ENCODE data around the gene FZD10. TPM values are rescaled to one million over a fixed set of nuclear protein-coding genes. Genes with fewer than 3 reads are reported as not detected.

The FZD10 gene
- 3.0 and 3.2 TPM in 2 replicates for polyA plus RNA-seq (2013)

GRCh38 chr12:130162267-130162666 lies at the start of gene FZD10:
FZD10 (plus strand) TSS chr12:130162464; CDS start chr12:130162943, 479 bp downstream.
- Histone ChIP-seq H4K12ac (ENCODE audit: low read depth, low read length) (no peak within 1 kb of the TSS), H3K18ac (ENCODE audit: low read length) (no peak within 1 kb of the TSS), H3K4ac (ENCODE audit: low read depth, low read length) (no peak within 1 kb of the TSS), H3K4me3 (ENCODE audit: low read depth, low read length) (peak within 1 kb of the TSS; percentile 61), H3K79me2 (ENCODE audit: control insufficient read depth, insufficient read depth, low read length, poor library complexity) (no peaks in the 10 kb centered on the region), H2AK5ac (ENCODE audit: low read length) (no peak within 1 kb of the TSS), H2BK12ac (ENCODE audit: low read length) (no peak within 1 kb of the TSS), H3K9me3 (ENCODE audit: insufficient read depth, low read depth, low read length) (peaks cover 12% of the 10 kb centered on the region), H3K4me2 (ENCODE audit: low read length) (peak within 1 kb of the TSS; percentile 95), H3K27ac (ENCODE audit: low read depth, low read length) (no peak within 1 kb of the TSS), H4K91ac (ENCODE audit: low read depth, low read length) (no peak within 1 kb of the TSS), H2AFZ (ENCODE audit: insufficient read depth, low read length, poor library complexity) (peak within 1 kb of the TSS; percentile 63), H4K8ac (ENCODE audit: low read depth, low read length) (no peak within 1 kb of the TSS), H3K23ac (ENCODE audit: low read length) (no peak within 1 kb of the TSS), H3K27me3 (ENCODE audit: insufficient read depth, low read length) (peaks cover 79% of the 10 kb centered on the region), H2BK120ac (ENCODE audit: insufficient read depth, low read length, poor library complexity) (no peak within 1 kb of the TSS), H3K4me1 (ENCODE audit: control insufficient read depth in 1 of 2, insufficient read depth in 2 of 2, low read length in 2 of 2) (peaks cover 7 to 10% of the 10 kb centered on the region in 2 experiments), H3K36me3 (ENCODE audit: control insufficient read depth in 1 of 2, insufficient read depth in 2 of 2, low read length in 2 of 2) (no peaks in the 10 kb centered on the region), H3K14ac (ENCODE audit: low read length) (no peak within 1 kb of the TSS), H2BK5ac (ENCODE audit: low read depth, low read length, poor library complexity) (no peak within 1 kb of the TSS), H3K9ac (ENCODE audit: low read length) (no peak within 1 kb of the TSS), H3K79me1 (ENCODE audit: low read length) (no peaks in the 10 kb centered on the region)
- WGBS (ENCODE audit: extremely low coverage, insufficient coverage, insufficient read length), result no CpG with 5 or more reads among the region's 51 CpGs
- DNase-seq, result peak in 1 of 2 donors; percentile 38

GRCh38 chr12:130114952-130115351 lies 47.3 kb upstream of the FZD10 start:
- peaks cover 3% of the 10 kb centered on the region for H3K9me3 ChIP-seq (ENCODE audit: insufficient read depth, low read depth, low read length)
- no peaks in the 10 kb centered on the region for H3K27me3 ChIP-seq (ENCODE audit: insufficient read depth, low read length)
- no peak overlapping the region for H4K91ac ChIP-seq (ENCODE audit: low read depth, low read length)
- H3K4ac ChIP-seq (ENCODE audit: low read depth, low read length), result no peak overlapping the region
- no peak overlapping the region for H2AK5ac ChIP-seq (ENCODE audit: low read length)
- H2BK120ac ChIP-seq (ENCODE audit: insufficient read depth, low read length, poor library complexity), result no peak overlapping the region
- no peak overlapping the region for H2BK5ac ChIP-seq (ENCODE audit: low read depth, low read length, poor library complexity)
- no peak overlapping the region for H2BK12ac ChIP-seq (ENCODE audit: low read length)
- no peaks in the 10 kb centered on the region for H3K36me3 ChIP-seq (ENCODE audit: control insufficient read depth in 1 of 2, insufficient read depth in 2 of 2, low read length in 2 of 2)
- no CpG with 5 or more reads among the region's 20 CpGs for WGBS (ENCODE audit: extremely low coverage, insufficient coverage, insufficient read length)
- no peak overlapping the region for H3K4me2 ChIP-seq (ENCODE audit: low read length)
- no peak overlapping the region for H4K12ac ChIP-seq (ENCODE audit: low read depth, low read length)
- H2AFZ ChIP-seq (ENCODE audit: insufficient read depth, low read length, poor library complexity), result no peak overlapping the region
- H3K4me3 ChIP-seq (ENCODE audit: low read depth, low read length), result no peak overlapping the region
- no peaks in the 10 kb centered on the region for H3K79me2 ChIP-seq (ENCODE audit: control insufficient read depth, insufficient read depth, low read length, poor library complexity)
- no peak overlapping the region for H3K18ac ChIP-seq (ENCODE audit: low read length)
- no peak for DNase-seq
- no peak overlapping the region for H3K23ac ChIP-seq (ENCODE audit: low read length)
- no peaks in the 10 kb centered on the region for H3K79me1 ChIP-seq (ENCODE audit: low read length)
- H3K9ac ChIP-seq (ENCODE audit: low read length), result no peak overlapping the region
- H3K27ac ChIP-seq (ENCODE audit: low read depth, low read length), result no peak overlapping the region
- no peak overlapping the region for H4K8ac ChIP-seq (ENCODE audit: low read depth, low read length)
- peaks cover 0 to 3% of the 10 kb centered on the region in 2 experiments for H3K4me1 ChIP-seq (ENCODE audit: control insufficient read depth in 1 of 2, insufficient read depth in 2 of 2, low read length in 2 of 2)
- H3K14ac ChIP-seq (ENCODE audit: low read length), result no peak overlapping the region

DNA sequence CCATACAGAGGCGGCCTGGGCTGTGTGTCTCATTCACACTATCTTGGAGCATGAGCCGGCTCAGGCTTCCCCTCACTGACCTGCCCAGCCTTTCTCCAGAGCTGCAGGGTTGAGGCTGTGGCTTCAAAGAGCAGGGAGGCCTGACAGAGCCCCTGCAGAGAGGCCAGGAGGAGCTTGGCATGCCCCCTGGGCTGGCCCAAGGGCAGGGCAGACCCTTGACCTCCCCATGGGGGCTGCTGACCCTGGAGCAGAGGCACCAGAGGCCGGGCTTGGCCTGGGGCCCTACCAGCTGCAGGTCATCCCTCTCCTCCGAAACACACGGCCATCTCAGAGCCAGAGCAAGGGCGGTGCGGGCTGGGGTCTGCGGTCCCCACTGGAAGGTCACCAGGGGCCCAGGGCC lies 46.6 kb upstream of the FZD10 start:
- no peak overlapping the region for H3K4ac ChIP-seq (ENCODE audit: low read depth, low read length)
- H2AK5ac ChIP-seq (ENCODE audit: low read length), result no peak overlapping the region
- H4K12ac ChIP-seq (ENCODE audit: low read depth, low read length), result no peak overlapping the region
- H3K79me2 ChIP-seq (ENCODE audit: control insufficient read depth, insufficient read depth, low read length, poor library complexity), result no peaks in the 10 kb centered on the region
- H4K8ac ChIP-seq (ENCODE audit: low read depth, low read length), result no peak overlapping the region
- DNase-seq, result no peak
- no peak overlapping the region for H2AFZ ChIP-seq (ENCODE audit: insufficient read depth, low read length, poor library complexity)
- no peak overlapping the region for H3K9ac ChIP-seq (ENCODE audit: low read length)
- H3K36me3 ChIP-seq (ENCODE audit: control insufficient read depth in 1 of 2, insufficient read depth in 2 of 2, low read length in 2 of 2), result no peaks in the 10 kb centered on the region
- H3K79me1 ChIP-seq (ENCODE audit: low read length), result no peaks in the 10 kb centered on the region
- H3K23ac ChIP-seq (ENCODE audit: low read length), result no peak overlapping the region
- H3K4me2 ChIP-seq (ENCODE audit: low read length), result no peak overlapping the region
- H2BK120ac ChIP-seq (ENCODE audit: insufficient read depth, low read length, poor library complexity), result no peak overlapping the region
- H3K27ac ChIP-seq (ENCODE audit: low read depth, low read length), result no peak overlapping the region
- WGBS (ENCODE audit: extremely low coverage, insufficient coverage, insufficient read length), result no CpG with 5 or more reads among the region's 8 CpGs
- no peak overlapping the region for H3K4me3 ChIP-seq (ENCODE audit: low read depth, low read length)
- H3K14ac ChIP-seq (ENCODE audit: low read length), result no peak overlapping the region
- H3K4me1 ChIP-seq (ENCODE audit: control insufficient read depth in 1 of 2, insufficient read depth in 2 of 2, low read length in 2 of 2), result peaks cover 0 to 3% of the 10 kb centered on the region in 2 experiments
- no peak overlapping the region for H2BK5ac ChIP-seq (ENCODE audit: low read depth, low read length, poor library complexity)
- no peak overlapping the region for H3K18ac ChIP-seq (ENCODE audit: low read length)
- H3K9me3 ChIP-seq (ENCODE audit: insufficient read depth, low read depth, low read length), result peaks cover 3% of the 10 kb centered on the region
- H4K91ac ChIP-seq (ENCODE audit: low read depth, low read length), result no peak overlapping the region
- no peak overlapping the region for H2BK12ac ChIP-seq (ENCODE audit: low read length)
- no peaks in the 10 kb centered on the region for H3K27me3 ChIP-seq (ENCODE audit: insufficient read depth, low read length)

- DNase-seq, result no peak
- no peaks in the 10 kb centered on the region for H3K79me1 ChIP-seq (ENCODE audit: low read length)
- no peak overlapping the region for H3K27ac ChIP-seq (ENCODE audit: low read depth, low read length)
- peaks cover 0 to 3% of the 10 kb centered on the region in 2 experiments for H3K4me1 ChIP-seq (ENCODE audit: control insufficient read depth in 1 of 2, insufficient read depth in 2 of 2, low read length in 2 of 2)
- H3K36me3 ChIP-seq (ENCODE audit: control insufficient read depth in 1 of 2, insufficient read depth in 2 of 2, low read length in 2 of 2), result no peaks in the 10 kb centered on the region
- no peak overlapping the region for H4K8ac ChIP-seq (ENCODE audit: low read depth, low read length)
- no peak overlapping the region for H3K4me3 ChIP-seq (ENCODE audit: low read depth, low read length)
- no peak overlapping the region for H2BK12ac ChIP-seq (ENCODE audit: low read length)
- H2BK5ac ChIP-seq (ENCODE audit: low read depth, low read length, poor library complexity), result no peak overlapping the region
- no peaks in the 10 kb centered on the region for H3K79me2 ChIP-seq (ENCODE audit: control insufficient read depth, insufficient read depth, low read length, poor library complexity)
- H4K12ac ChIP-seq (ENCODE audit: low read depth, low read length), result no peak overlapping the region
- H2AK5ac ChIP-seq (ENCODE audit: low read length), result no peak overlapping the region
- no peak overlapping the region for H3K4ac ChIP-seq (ENCODE audit: low read depth, low read length)
- H3K14ac ChIP-seq (ENCODE audit: low read length), result no peak overlapping the region
- H3K9ac ChIP-seq (ENCODE audit: low read length), result no peak overlapping the region
- H2AFZ ChIP-seq (ENCODE audit: insufficient read depth, low read length, poor library complexity), result no peak overlapping the region
- H3K9me3 ChIP-seq (ENCODE audit: insufficient read depth, low read depth, low read length), result peaks cover 3% of the 10 kb centered on the region
- no peaks in the 10 kb centered on the region for H3K27me3 ChIP-seq (ENCODE audit: insufficient read depth, low read length)
- no peak overlapping the region for H2BK120ac ChIP-seq (ENCODE audit: insufficient read depth, low read length, poor library complexity)
- no peak overlapping the region for H4K91ac ChIP-seq (ENCODE audit: low read depth, low read length)
- no CpG with 5 or more reads among the region's 6 CpGs for WGBS (ENCODE audit: extremely low coverage, insufficient coverage, insufficient read length)
- H3K4me2 ChIP-seq (ENCODE audit: low read length), result no peak overlapping the region
- no peak overlapping the region for H3K23ac ChIP-seq (ENCODE audit: low read length)
- no peak overlapping the region for H3K18ac ChIP-seq (ENCODE audit: low read length)
Observed at GRCh38 chr12:130116791-130117190, 45.5 kb upstream of the FZD10 start.

Measured in trophoblast cell (in vitro differentiated cells and primary cell).